Bronchial epithelial cell (primary cell): ENCODE measurements around the gene THSD4. TPM values are rescaled to one million over a fixed set of nuclear protein-coding genes. Genes with fewer than 3 reads are reported as not detected.

Experiments used
- DNase-seq: peaks from one replicate; pipeline ENCODE4 v3.0.0-alpha.2; 2010; ENCODE audit warnings: low read depth
- FAIRE-seq: peaks from 2 replicates; lab custom pipeline; 2011; peaks lifted over from hg19 to GRCh38; lab: Jason Lieb, UNC
- H3K27me3 ChIP-seq: 2 replicates; pipeline ENCODE4 v1.5.1; 2011; ENCODE audit warnings: low read length; ENCODE audit not compliant: control insufficient read depth, insufficient read depth
- H3K36me3 ChIP-seq: 2 replicates; pipeline ENCODE4 v1.5.1; 2011; ENCODE audit warnings: low read length; ENCODE audit not compliant: control insufficient read depth, insufficient read depth
- H3K4me3 ChIP-seq: 2 replicates; pipeline ENCODE4 v1.5.1; 2011; ENCODE audit warnings: mild to moderate bottlenecking, low read depth, low read length, control low read depth
- total RNA-seq: library from RNA; depleted of rRNA; stranded (reverse); fragments of >200 nt; gene quantifications from 2 replicates; pipeline ENCODE4 v1.2.1, GENCODE V29; 2014
- TF ChIP-seq, protein P1 (sequence below): IDR thresholded peaks from 2 replicates; pipeline ENCODE4 v1.5.1; 2011; ENCODE audit warnings: mild to moderate bottlenecking, moderate library complexity, low read length, control low read depth, inconsistent platforms; ENCODE audit not compliant: insufficient read depth, severe bottlenecking

The THSD4 gene
- total RNA-seq, 1 donor from 2014 or later: 14.5 TPM

DNA sequence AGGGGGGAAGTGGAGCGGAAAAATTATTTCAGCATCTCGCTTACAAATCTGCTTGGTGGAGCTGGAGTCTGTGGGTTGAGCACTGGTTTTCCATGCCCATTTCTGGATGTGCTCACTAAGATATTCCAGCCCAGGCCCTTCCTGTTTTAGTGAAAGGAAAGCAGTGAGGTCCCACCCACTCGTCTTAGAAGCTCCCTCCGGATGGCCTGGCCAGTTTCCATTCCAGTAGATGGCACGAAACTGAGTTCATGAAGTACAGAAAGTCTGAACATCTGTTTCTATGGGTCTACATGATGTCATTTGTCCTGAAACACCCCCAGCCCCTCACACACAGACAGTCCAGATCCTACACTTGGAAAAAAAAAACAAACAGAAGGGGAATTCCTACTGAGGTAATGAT, 31.9 kb upstream of the THSD4 start:
- Histone ChIP-seq H3K4me3 (no peak overlapping the region), H3K27me3 (no peaks in the 10 kb centered on the region), H3K36me3 (no peaks in the 10 kb centered on the region)
- FAIRE-seq (no peak), DNase-seq (no peak)
- TF ChIP-seq, protein P1, sequence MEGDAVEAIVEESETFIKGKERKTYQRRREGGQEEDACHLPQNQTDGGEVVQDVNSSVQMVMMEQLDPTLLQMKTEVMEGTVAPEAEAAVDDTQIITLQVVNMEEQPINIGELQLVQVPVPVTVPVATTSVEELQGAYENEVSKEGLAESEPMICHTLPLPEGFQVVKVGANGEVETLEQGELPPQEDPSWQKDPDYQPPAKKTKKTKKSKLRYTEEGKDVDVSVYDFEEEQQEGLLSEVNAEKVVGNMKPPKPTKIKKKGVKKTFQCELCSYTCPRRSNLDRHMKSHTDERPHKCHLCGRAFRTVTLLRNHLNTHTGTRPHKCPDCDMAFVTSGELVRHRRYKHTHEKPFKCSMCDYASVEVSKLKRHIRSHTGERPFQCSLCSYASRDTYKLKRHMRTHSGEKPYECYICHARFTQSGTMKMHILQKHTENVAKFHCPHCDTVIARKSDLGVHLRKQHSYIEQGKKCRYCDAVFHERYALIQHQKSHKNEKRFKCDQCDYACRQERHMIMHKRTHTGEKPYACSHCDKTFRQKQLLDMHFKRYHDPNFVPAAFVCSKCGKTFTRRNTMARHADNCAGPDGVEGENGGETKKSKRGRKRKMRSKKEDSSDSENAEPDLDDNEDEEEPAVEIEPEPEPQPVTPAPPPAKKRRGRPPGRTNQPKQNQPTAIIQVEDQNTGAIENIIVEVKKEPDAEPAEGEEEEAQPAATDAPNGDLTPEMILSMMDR: no peak

DNA sequence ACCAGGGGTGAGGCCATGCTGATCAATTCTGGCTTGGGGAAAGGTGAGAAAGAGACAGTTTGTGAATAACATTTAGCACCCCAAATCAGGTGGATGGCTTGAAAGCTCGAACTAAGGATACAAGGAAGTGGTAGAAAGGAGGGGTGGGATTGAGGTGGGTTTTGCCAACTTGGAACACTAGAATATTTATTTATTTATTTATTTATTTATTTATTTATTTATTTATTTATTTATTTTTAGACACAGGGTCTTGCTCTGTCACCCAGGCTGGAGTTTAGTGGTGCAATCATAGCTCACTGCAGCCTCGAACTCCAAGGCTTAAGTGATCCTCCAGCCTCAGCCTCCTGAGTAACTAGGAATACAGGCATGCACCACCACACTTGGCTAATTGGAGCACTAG, 31.0 kb upstream of the THSD4 start:
- no peak overlapping the region for H3K4me3 ChIP-seq
- no peaks in the 10 kb centered on the region for H3K36me3 ChIP-seq
- no peaks in the 10 kb centered on the region for H3K27me3 ChIP-seq
- no peak for DNase-seq
- TF ChIP-seq, protein P1: no peak
- FAIRE-seq: no peak

DNA sequence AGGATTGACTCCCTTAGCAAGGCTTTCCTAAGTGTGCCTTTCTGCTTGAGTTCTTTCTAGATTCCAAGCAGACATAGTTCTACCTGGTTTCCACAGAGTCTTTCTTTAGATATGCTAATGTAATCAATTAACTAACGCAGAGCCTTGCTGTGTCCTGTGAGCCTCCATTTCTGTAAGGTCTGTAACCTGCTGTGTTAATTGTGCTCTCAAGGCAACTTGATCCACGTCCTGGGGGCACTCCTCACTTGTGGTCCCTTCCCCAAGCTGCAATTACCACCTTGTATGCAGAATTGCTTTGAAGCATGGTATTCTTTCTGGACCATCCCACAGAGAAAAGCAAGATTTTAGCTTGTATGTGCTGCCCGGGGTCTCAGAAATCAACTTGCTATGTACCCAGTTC, 29.5 kb upstream of the THSD4 start:
- Histone ChIP-seq H3K4me3 (no peak overlapping the region), H3K36me3 (no peaks in the 10 kb centered on the region), H3K27me3 (no peaks in the 10 kb centered on the region)
- TF ChIP-seq, protein P1: no peak
- DNase-seq (no peak), FAIRE-seq (no peak)

DNA sequence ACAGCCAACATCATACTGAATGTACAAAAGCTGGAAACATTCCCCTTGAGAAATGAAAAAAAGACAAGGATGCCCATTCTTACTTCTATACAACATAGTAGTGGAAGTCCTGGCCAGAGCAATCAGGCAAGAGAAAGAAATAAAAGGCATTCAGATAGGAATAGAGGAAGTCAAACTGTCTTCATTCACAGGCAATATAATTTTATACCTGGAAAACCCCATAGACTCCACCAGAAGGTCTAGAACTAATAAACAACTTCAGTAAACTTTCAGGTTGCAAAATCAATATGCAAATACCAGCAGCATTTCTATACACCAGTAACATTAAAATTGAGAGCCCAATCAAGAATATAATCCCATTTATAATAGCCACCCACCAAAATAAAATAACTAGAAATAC, 27.1 kb upstream of the THSD4 start:
- no peak for FAIRE-seq
- no peak overlapping the region for H3K4me3 ChIP-seq
- H3K27me3 ChIP-seq: no peaks in the 10 kb centered on the region
- no peak for DNase-seq
- TF ChIP-seq, protein P1: no peak
- no peaks in the 10 kb centered on the region for H3K36me3 ChIP-seq

DNA sequence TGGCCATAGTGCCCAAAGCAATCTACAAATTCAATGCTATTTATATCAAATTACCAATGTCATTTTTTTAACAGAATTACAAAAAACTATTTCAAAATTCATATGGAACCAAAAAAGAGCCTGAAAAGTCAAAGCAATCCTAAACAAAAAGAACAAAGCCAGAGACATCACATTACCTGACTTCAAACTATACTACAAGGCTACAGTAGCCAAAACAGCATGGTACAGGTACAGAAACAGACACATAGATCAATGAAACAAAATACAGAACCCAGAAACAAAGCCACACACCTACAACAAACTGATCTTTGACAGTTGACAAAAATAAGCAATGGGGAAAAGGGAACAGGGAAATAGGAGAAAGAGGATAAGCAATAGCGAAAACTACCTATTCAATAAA, 26.6 kb upstream of the THSD4 start:
- no peaks in the 10 kb centered on the region for H3K36me3 ChIP-seq
- FAIRE-seq (no peak), DNase-seq (no peak)
- H3K27me3 ChIP-seq: no peaks in the 10 kb centered on the region
- TF ChIP-seq, protein P1: no peak
- no peak overlapping the region for H3K4me3 ChIP-seq

DNA sequence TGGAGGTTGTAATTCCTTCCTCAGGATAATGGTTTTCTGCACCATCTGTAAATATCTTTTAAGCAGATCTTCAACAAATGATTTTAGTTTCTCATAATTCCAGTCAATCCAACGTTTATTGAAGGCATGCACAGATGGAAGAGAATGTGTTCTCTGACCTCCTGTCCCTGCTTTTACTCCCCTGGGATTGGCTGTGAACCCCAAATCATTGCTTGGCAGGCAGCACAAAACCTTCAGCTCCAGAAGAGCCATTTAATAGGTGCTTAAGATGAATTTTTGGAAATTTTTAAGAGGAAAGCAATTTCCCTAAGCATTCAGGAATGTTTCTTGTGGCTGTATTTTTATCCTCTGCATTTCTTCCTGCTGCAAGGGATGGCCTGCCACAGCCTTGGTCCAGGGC, 25.5 kb upstream of the THSD4 start:
- Histone ChIP-seq H3K27me3 (no peaks in the 10 kb centered on the region), H3K36me3 (no peaks in the 10 kb centered on the region), H3K4me3 (no peak overlapping the region)
- DNase-seq (no peak), FAIRE-seq (no peak)
- TF ChIP-seq, protein P1: no peak
